Femur (tissue), 1 donor: ENCODE measurements around the gene ORC4.

Source experiments
- DNase-seq: peaks from one replicate; pipeline ENCODE4 v3.0.0-alpha.2; 2017

The ORC4 gene

GRCh38 chr2:147925886-147926285 lies 94.7 kb downstream of the ORC4 start:
- DNase-seq: no peak

- no peak for DNase-seq
Measured at GRCh38 chr2:147924647-147925046, 95.9 kb downstream of the ORC4 start.

GRCh38 chr2:147923846-147924245 lies 96.7 kb downstream of the ORC4 start:
- no peak for DNase-seq

- no peak for DNase-seq
Measured at GRCh38 chr2:147917161-147917560, 103.4 kb downstream of the ORC4 start.

- no peak for DNase-seq
Measured at GRCh38 chr2:147916723-147917122, 103.8 kb downstream of the ORC4 start.

GRCh38 chr2:147916067-147916466 lies 104.5 kb downstream of the ORC4 start:
- no peak for DNase-seq

- DNase-seq: no peak
Measured at GRCh38 chr2:147913701-147914480, 106.6 kb downstream of the ORC4 start.

- peak; percentile 22 for DNase-seq
Measured at GRCh38 chr2:147910990-147911473, 109.5 kb downstream of the ORC4 start.

- DNase-seq: no peak
Measured at GRCh38 chr2:147909178-147909577, 111.4 kb downstream of the ORC4 start.

GRCh38 chr2:147904051-147904450 lies 116.5 kb downstream of the ORC4 start:
- no peak for DNase-seq

- DNase-seq: no peak
Measured at GRCh38 chr2:147888680-147889079, 131.9 kb downstream of the ORC4 start.

- no peak for DNase-seq
Measured at GRCh38 chr2:147886136-147886535, 134.4 kb downstream of the ORC4 start.

- no peak for DNase-seq
Measured at GRCh38 chr2:147884830-147885229, 135.7 kb downstream of the ORC4 start.

- no peak for DNase-seq
Measured at GRCh38 chr2:147882631-147883030, 137.9 kb downstream of the ORC4 start.
